K562 (cell line): Measurements from ENCODE around the gene ZNF629. TPM values are rescaled to one million over a fixed set of nuclear protein-coding genes. Genes with fewer than 3 reads are reported as not detected.

Source experiments
- ARID1B ChIP-seq: fragments of 450-650 bp; IDR thresholded peaks from 2 replicates; pipeline ENCODE4 v1.6.1; 2016; ENCODE audit warnings: antibody characterized with exemption, mild to moderate bottlenecking, inconsistent platforms
- BMI1 ChIP-seq: fragments of 150-350 bp; IDR thresholded peaks from 2 replicates; pipeline ENCODE4 v1.6.1; 2014; ENCODE audit warnings: low read length
- E2F3 ChIP-seq: fragments of 250-450 bp; sonication (Bioruptor Pico); IDR thresholded peaks from 2 replicates; pipeline ENCODE4 v1.4.0; 2020; ENCODE audit warnings: mild to moderate bottlenecking
- EZH2 ChIP-seq: IDR thresholded peaks from 2 replicates; pipeline ENCODE4 v1.6.1; 2012; ENCODE audit warnings: low read depth, mild to moderate bottlenecking, inconsistent platforms, low read length, borderline replicate concordance
- FOXJ2 ChIP-seq: fragments of 200-800 bp; sonication (Bioruptor generic); IDR thresholded peaks from 2 replicates; pipeline ENCODE4 v1.6.1; 2016; ENCODE audit warnings: missing genetic modification characterization, missing compliant biosample characterization
- GABPB2 ChIP-seq: fragments of 250-450 bp; sonication (Bioruptor Pico); conservative IDR thresholded peaks from 2 replicates; pipeline ENCODE4 v1.5.1; 2021; ENCODE audit warnings: mild to moderate bottlenecking
- GTF2A2 ChIP-seq: IDR thresholded peaks from 2 replicates; pipeline ENCODE4 v1.6.1; 2016; ENCODE audit warnings: mild to moderate bottlenecking, missing genetic modification characterization, missing compliant biosample characterization
- HDAC8 ChIP-seq: fragments of 450-650 bp; IDR thresholded peaks from 2 replicates; pipeline ENCODE4 v1.6.1; 2016; ENCODE audit warnings: mild to moderate bottlenecking, missing genetic modification characterization, moderate library complexity, missing compliant biosample characterization
- MECOM ChIP-seq: fragments of 250-450 bp; sonication (Bioruptor Pico); IDR thresholded peaks from 2 replicates; pipeline ENCODE4 v1.8.0; 2022; ENCODE audit warnings: inconsistent platforms
- MYC ChIP-seq, 2 experiments: fragments of 250-450 bp in 1 of 2; sonication (Bioruptor Pico) in 1 of 2; IDR thresholded peaks; 2 replicates each; pipeline versions ENCODE4 v1.5.1 to v1.6.1; 2012 to 2021; ENCODE audit warnings: low read depth in 2 of 2, borderline replicate concordance in 1 of 2, improper control_type of control experiment in 1 of 2, low read length in 1 of 2, mild to moderate bottlenecking in 1 of 2, moderate library complexity in 1 of 2
- NCOA4 ChIP-seq: fragments of 450-650 bp; IDR thresholded peaks from 2 replicates; pipeline ENCODE4 v1.6.1; 2018; ENCODE audit warnings: mild to moderate bottlenecking; ENCODE audit not compliant: partially characterized antibody
- NFYB ChIP-seq: IDR thresholded peaks from 2 replicates; pipeline ENCODE4 v1.6.1; 2011; ENCODE audit warnings: mild to moderate bottlenecking, moderate library complexity; ENCODE audit not compliant: insufficient read length; ENCODE audit errors: extremely low read depth
- NR2C2 ChIP-seq, 2 experiments: fragments of 200-800 bp in 1 of 2; sonication (Bioruptor generic) in 1 of 2; sonication (generic) in 1 of 2; formaldehyde crosslinking in 1 of 2; IDR thresholded peaks; 2 replicates each; pipeline versions ENCODE4 v1.6.1 to v1.8.0; 2016 to 2022; ENCODE audit warnings: mild to moderate bottlenecking in 1 of 2, missing compliant biosample characterization in 1 of 2, missing genetic modification characterization in 1 of 2, missing genetic modification reagents in 1 of 2
- PHF21A ChIP-seq: fragments of 450-650 bp; IDR thresholded peaks from 2 replicates; pipeline ENCODE4 v1.6.1; 2017; ENCODE audit warnings: low read depth, borderline replicate concordance
- PML ChIP-seq: IDR thresholded peaks from 2 replicates; pipeline ENCODE4 v1.6.1; 2012; ENCODE audit warnings: low read length, inconsistent platforms
- SUPT5H ChIP-seq: fragments of 450-650 bp; IDR thresholded peaks from 2 replicates; pipeline ENCODE4 v1.6.1; 2016
- ZC3H11A ChIP-seq: IDR thresholded peaks from 2 replicates; pipeline ENCODE4 v1.6.1; 2012; ENCODE audit warnings: low read depth, low read length, improper control_type of control experiment
- ZNF253 ChIP-seq: fragments of 250-450 bp; sonication (Bioruptor Pico); conservative IDR thresholded peaks from 2 replicates; pipeline ENCODE4 v1.6.1; 2021; ENCODE audit warnings: mild to moderate bottlenecking
- polyA plus RNA-seq, 8 experiments: library from polyadenylated mRNA; depleted of rRNA in 4 of 8; stranded (reverse) in 5 of 8; unstranded in 3 of 8; fragments of >200 nt; fragmentation: Nextera tagmentation in 2 of 8; fragmentation: Illumina TruSeq in 1 of 8; extraction: Ambion mirVana in 2 of 8; extraction: Trizol in 1 of 8; gene quantifications; 2 replicates each; pipeline versions ENCODE4 v1.2.1 to v1.2.3, GENCODE V29; 2011 to 2014; ENCODE audit warnings: inconsistent platforms in 1 of 8, missing spikeins in 1 of 8
- total RNA-seq, 7 experiments: library from RNA; depleted of rRNA in 6 of 7; stranded (reverse); fragments of >200 nt in 6 of 7; fragmentation: Illumina TruSeq in 2 of 7; extraction: Trizol in 2 of 7; gene quantifications; 2 replicates each; pipeline versions ENCODE4 v1.2.1 to v1.2.3, GENCODE V29; 2011 to 2021; ENCODE audit warnings: low replicate concordance in 1 of 7
- TF ChIP-seq, protein P1 (sequence below), 2 experiments: IDR thresholded peaks; 2 replicates each; pipeline ENCODE4 v1.6.1; 2011; ENCODE audit warnings: borderline replicate concordance in 1 of 2, control low read depth in 1 of 2, low read depth in 1 of 2, low read length in 1 of 2, mild to moderate bottlenecking in 1 of 2, mixed read lengths in 1 of 2, moderate library complexity in 1 of 2; ENCODE audit not compliant: insufficient read depth in 1 of 2, insufficient read length in 1 of 2, poor library complexity in 1 of 2, severe bottlenecking in 1 of 2; ENCODE audit errors: extremely low read depth in 1 of 2
- TF ChIP-seq, protein P2 (sequence below): sonication (generic); formaldehyde crosslinking; IDR thresholded peaks from 2 replicates; pipeline ENCODE4 v1.8.1; 2023; ENCODE audit warnings: mild to moderate bottlenecking, missing genetic modification reagents
- TF ChIP-seq, protein P3 (sequence below): fragments of 250-450 bp; sonication (Bioruptor Pico); IDR thresholded peaks from 2 replicates; pipeline ENCODE4 v1.9.0; 2021; ENCODE audit warnings: mild to moderate bottlenecking, inconsistent platforms
- TF ChIP-seq, protein P4 (sequence below): fragments of 250-450 bp; sonication (Bioruptor Pico); IDR thresholded peaks from 2 replicates; pipeline ENCODE4 v1.5.1; 2021; ENCODE audit warnings: mild to moderate bottlenecking

ZNF629 gene
- total and polyA plus RNA-seq, 9 of the 15 experiments (the other 6 are each of a cell fraction or from before 2014, with no cell fraction given) = 0.44 to 18.8 (median 7.4) TPM

DNA sequence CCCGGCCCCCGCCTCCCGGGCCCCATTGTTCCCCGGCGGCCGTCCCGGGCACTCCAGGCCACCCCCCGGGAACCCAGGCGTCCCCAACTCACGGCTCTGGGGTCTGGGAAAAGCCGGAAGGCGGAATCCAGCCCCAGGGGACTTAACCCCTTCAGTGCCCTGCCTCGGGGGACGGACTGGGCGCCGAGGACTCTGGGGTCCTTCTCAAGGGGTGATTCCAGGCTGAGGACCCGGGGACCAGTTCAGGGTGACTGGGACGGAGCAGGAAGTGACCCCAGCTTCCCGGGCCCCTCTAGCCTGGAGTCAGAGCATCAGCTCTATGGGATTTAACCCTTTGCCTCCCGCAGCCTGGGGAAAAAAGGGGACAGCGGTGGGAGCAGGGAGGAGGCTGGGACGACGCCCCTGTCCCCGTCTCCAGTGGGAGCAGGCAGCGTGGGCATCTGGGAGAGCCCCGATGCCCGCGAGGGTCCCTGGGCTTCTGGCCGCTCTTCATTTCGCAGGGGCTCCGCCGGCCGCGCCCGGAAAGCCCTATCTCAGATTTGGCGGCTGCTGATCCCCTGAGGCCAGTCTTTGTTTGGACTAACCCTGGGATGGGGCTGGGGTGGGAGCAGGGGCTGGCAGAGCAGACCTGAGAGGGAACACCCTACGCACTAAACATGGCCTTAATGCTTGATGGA lies at the start of gene ZNF629 (continued):
- TF ChIP-seq NR2C2 (CRISPR knock-in tag; IDR thresholded peaks at IDR 0.05) (peak; percentile 73; the same call in 1 of the 2 replicates), NR2C2 (tag; IDR thresholded peaks at IDR 0.05) (peak; percentile 96), EZH2 (no peak), BMI1 (no peak), GTF2A2 (0 out of 2 replicates have a peak, but pooled peaks have one; percentile 53), E2F3 (CRISPR knock-in tag) (0 out of 2 replicates have a peak, but pooled peaks have one; percentile 22), PML (peak; percentile 56; the same call in 1 of the 2 replicates), HDAC8 (tag) (no peak), MECOM (CRISPR knock-in tag) (no peak), MYC (IDR thresholded peaks at IDR 0.05; ENCODE audit: low read depth, low read length) (no peak; the same call in 1 of the 2 replicates), MYC (CRISPR knock-in tag; IDR thresholded peaks at IDR 0.05; ENCODE audit: borderline replicate concordance, low read depth) (no peak), SUPT5H (peak; percentile 52; the same call in 1 of the 2 replicates), GABPB2 (no peak), NFYB (no peak), ZC3H11A (no peak), ZNF253 (CRISPR knock-in tag) (no peak), NCOA4 (no peak), PHF21A (no peak), ARID1B (0 out of 2 replicates have a peak, but pooled peaks have one; percentile 6), FOXJ2 (tag) (no peak)
- TF ChIP-seq, protein P1, sequence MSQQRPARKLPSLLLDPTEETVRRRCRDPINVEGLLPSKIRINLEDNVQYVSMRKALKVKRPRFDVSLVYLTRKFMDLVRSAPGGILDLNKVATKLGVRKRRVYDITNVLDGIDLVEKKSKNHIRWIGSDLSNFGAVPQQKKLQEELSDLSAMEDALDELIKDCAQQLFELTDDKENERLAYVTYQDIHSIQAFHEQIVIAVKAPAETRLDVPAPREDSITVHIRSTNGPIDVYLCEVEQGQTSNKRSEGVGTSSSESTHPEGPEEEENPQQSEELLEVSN (IDR thresholded peaks at IDR 0.05; ENCODE audit: borderline replicate concordance in 1 of 2, extremely low read depth in 1 of 2, insufficient read depth in 1 of 2, insufficient read length in 1 of 2, low read depth in 1 of 2, low read length in 1 of 2, poor library complexity in 1 of 2, severe bottlenecking in 1 of 2) = no peak
- TF ChIP-seq, protein P2, sequence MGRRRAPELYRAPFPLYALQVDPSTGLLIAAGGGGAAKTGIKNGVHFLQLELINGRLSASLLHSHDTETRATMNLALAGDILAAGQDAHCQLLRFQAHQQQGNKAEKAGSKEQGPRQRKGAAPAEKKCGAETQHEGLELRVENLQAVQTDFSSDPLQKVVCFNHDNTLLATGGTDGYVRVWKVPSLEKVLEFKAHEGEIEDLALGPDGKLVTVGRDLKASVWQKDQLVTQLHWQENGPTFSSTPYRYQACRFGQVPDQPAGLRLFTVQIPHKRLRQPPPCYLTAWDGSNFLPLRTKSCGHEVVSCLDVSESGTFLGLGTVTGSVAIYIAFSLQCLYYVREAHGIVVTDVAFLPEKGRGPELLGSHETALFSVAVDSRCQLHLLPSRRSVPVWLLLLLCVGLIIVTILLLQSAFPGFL (CRISPR knock-in tag) = no peak
- TF ChIP-seq, protein P3, sequence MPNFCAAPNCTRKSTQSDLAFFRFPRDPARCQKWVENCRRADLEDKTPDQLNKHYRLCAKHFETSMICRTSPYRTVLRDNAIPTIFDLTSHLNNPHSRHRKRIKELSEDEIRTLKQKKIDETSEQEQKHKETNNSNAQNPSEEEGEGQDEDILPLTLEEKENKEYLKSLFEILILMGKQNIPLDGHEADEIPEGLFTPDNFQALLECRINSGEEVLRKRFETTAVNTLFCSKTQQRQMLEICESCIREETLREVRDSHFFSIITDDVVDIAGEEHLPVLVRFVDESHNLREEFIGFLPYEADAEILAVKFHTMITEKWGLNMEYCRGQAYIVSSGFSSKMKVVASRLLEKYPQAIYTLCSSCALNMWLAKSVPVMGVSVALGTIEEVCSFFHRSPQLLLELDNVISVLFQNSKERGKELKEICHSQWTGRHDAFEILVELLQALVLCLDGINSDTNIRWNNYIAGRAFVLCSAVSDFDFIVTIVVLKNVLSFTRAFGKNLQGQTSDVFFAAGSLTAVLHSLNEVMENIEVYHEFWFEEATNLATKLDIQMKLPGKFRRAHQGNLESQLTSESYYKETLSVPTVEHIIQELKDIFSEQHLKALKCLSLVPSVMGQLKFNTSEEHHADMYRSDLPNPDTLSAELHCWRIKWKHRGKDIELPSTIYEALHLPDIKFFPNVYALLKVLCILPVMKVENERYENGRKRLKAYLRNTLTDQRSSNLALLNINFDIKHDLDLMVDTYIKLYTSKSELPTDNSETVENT (CRISPR knock-in tag) = peak; percentile 98
- TF ChIP-seq, protein P4, sequence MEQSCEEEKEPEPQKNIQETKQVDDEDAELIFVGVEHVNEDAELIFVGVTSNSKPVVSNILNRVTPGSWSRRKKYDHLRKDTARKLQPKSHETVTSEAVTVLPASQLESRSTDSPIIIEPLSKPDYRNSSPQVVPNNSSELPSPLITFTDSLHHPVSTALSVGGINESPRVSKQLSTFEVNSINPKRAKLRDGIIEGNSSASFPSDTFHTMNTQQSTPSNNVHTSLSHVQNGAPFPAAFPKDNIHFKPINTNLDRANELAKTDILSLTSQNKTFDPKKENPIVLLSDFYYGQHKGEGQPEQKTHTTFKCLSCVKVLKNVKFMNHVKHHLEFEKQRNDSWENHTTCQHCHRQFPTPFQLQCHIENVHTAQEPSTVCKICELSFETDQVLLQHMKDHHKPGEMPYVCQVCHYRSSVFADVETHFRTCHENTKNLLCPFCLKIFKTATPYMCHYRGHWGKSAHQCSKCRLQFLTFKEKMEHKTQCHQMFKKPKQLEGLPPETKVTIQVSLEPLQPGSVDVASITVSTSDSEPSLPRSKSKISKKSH (CRISPR knock-in tag) = no peak
